ENCODE results near the gene RAP1GAP2.

RAP1GAP2 gene

GRCh38 chr17:2792366-2793169 is 3.7 kb upstream of the RAP1GAP2 start:
- TF ChIP-seq, protein P1, sequence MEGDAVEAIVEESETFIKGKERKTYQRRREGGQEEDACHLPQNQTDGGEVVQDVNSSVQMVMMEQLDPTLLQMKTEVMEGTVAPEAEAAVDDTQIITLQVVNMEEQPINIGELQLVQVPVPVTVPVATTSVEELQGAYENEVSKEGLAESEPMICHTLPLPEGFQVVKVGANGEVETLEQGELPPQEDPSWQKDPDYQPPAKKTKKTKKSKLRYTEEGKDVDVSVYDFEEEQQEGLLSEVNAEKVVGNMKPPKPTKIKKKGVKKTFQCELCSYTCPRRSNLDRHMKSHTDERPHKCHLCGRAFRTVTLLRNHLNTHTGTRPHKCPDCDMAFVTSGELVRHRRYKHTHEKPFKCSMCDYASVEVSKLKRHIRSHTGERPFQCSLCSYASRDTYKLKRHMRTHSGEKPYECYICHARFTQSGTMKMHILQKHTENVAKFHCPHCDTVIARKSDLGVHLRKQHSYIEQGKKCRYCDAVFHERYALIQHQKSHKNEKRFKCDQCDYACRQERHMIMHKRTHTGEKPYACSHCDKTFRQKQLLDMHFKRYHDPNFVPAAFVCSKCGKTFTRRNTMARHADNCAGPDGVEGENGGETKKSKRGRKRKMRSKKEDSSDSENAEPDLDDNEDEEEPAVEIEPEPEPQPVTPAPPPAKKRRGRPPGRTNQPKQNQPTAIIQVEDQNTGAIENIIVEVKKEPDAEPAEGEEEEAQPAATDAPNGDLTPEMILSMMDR (IDR thresholded peaks at IDR 0.05; ENCODE audit: low read depth, low read length) = 0 out of 2 replicates have a peak, but pooled peaks have one; percentile 8
- no peak overlapping the region for H3K27ac ChIP-seq
- no peaks in the 10 kb centered on the region for H3K9me3 ChIP-seq (ENCODE audit: severe bottlenecking)

DNA sequence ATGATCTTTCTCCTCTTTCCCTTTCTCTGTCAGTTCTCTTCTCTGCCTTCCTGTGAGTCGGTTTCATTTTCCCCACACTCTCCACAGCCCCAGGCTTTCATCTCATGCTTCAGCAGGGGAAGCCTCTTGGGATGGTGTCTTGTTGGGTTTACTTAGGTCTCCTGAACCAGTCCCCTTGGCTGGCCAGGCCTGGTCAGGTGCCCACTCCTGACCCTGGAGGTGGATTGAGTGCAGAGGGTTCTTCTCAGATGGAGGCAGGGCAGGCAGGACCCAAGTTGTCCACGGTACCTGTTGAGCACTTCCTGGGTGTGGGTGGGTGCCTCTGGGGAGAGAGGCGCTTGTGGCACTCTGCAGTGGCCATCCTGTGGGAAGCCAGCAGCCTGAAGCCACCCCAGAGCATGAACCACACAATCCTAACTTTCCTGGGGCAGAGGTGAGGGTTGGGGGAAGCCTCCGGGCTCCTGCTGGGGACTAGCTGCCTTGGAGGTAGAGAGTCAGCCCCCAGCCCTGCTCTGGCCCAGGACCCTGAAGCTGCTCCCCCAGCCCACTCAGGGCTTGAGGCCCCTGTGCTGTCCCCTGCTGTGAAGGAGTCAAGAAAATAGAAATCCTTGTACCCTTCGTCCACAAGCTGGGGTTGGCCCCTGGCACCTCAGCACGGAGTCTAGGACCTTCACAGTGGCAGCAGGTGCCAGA is 2.0 kb upstream of the RAP1GAP2 start:
- H3K27ac ChIP-seq = no peak overlapping the region
- H3K9me3 ChIP-seq (ENCODE audit: severe bottlenecking) = no peaks in the 10 kb centered on the region
- no peak for DNase-seq
- TF ChIP-seq, protein P1 (IDR thresholded peaks at IDR 0.05; ENCODE audit: low read depth, low read length) = no peak
- H3K27me3 ChIP-seq (ENCODE audit: insufficient read depth, low read depth, severe bottlenecking) = no peaks in the 10 kb centered on the region
- H3K36me3 ChIP-seq = no peaks in the 10 kb centered on the region
- H3K4me3 ChIP-seq (ENCODE audit: low read depth, low read length) = no peak overlapping the region

More at GRCh38 chr17:2792366-2793169, 3.7 kb upstream of the RAP1GAP2 start:
- H3K27me3 ChIP-seq (ENCODE audit: insufficient read depth, low read depth, severe bottlenecking) = no peaks in the 10 kb centered on the region
- no peak overlapping the region for H3K4me3 ChIP-seq (ENCODE audit: low read depth, low read length)
- no peaks in the 10 kb centered on the region for H3K36me3 ChIP-seq
- DNase-seq = no peak

GRCh38 chr17:2795441-2796163 is 636 bp upstream of the RAP1GAP2 start:
- H3K27me3 ChIP-seq (ENCODE audit: insufficient read depth, low read depth, severe bottlenecking) = no peaks in the 10 kb centered on the region
- H3K27ac ChIP-seq = no peak overlapping the region
- no peak for DNase-seq
- no peaks in the 10 kb centered on the region for H3K9me3 ChIP-seq (ENCODE audit: severe bottlenecking)
- no peak overlapping the region for H3K4me3 ChIP-seq (ENCODE audit: low read depth, low read length)
- H3K36me3 ChIP-seq = no peaks in the 10 kb centered on the region
- TF ChIP-seq, protein P1 (IDR thresholded peaks at IDR 0.05; ENCODE audit: low read depth, low read length) = no peak

DNA sequence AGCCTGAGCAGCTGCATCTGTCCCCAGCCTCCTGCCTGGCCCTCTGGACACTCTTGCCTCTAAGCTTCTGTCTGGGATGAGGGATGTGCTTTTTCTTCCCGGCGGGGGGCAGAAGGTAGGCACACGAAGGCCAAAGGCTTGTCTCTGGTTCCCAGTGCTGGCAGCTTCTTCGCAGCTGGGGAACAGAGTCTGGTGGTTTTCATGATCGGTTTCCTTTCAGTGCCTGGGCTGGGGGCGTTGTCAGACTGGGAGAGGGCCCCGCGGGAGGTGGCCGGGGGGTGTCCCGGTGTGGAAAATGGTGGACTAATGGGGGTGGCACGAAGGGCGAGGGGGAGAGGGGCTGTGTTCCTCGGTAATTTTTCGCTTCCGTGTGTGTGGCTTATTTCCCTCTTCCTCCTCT is 988 bp downstream of the RAP1GAP2 start:
- TF ChIP-seq, protein P1 (IDR thresholded peaks at IDR 0.05; ENCODE audit: low read depth, low read length) = no peak
- no peak overlapping the region for H3K4me3 ChIP-seq (ENCODE audit: low read depth, low read length)
- H3K27me3 ChIP-seq (ENCODE audit: insufficient read depth, low read depth, severe bottlenecking) = no peaks in the 10 kb centered on the region
- H3K9me3 ChIP-seq (ENCODE audit: severe bottlenecking) = no peaks in the 10 kb centered on the region
- peaks cover 3% of the 10 kb centered on the region for H3K36me3 ChIP-seq
- no peak overlapping the region for H3K27ac ChIP-seq
- no peak for DNase-seq

GRCh38 chr17:2797637-2798036 is 1.4 kb downstream of the RAP1GAP2 start:
- Histone ChIP-seq H3K9me3 (ENCODE audit: severe bottlenecking) (no peaks in the 10 kb centered on the region), H3K36me3 (peaks cover 3% of the 10 kb centered on the region), H3K27ac (no peak overlapping the region), H3K4me3 (ENCODE audit: low read depth, low read length) (no peak overlapping the region), H3K27me3 (ENCODE audit: insufficient read depth, low read depth, severe bottlenecking) (no peaks in the 10 kb centered on the region)
- TF ChIP-seq, protein P1 (IDR thresholded peaks at IDR 0.05; ENCODE audit: low read depth, low read length) = no peak
- no peak for DNase-seq
